ENCODE results near the gene ZCCHC4. TPM values are rescaled to one million over a fixed set of nuclear protein-coding genes. Genes with fewer than 3 reads are reported as not detected.

ZCCHC4 gene
- total RNA-seq, 1 experiment from 2014 or later, result 12.3 TPM

DNA sequence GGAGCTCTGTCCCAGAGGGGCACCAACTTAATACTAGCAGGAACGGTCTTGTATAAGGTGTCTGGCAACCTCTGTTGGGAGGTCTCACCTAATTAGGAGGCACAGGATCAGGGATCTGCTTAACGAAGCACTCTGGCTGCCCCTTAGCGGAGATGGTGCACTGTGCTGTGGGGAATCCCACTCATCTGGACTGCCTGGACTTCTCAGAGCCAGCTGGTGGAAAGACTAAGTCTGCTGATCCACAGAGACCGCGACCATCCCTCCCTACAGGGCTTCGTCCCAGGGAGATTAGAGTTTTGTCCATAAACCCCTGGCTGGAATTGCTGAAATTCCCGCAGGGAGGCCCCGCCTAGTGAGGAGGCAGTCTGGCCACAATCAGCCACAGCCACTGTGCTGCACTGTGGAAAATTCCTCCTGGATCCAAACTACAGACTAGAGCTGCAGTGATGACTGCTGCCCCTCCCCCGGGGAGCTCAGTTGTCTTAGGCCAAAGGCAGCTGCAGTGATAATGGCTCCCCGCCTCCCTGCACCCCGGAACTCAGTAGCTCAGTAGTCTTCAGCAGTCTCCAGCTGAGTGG lies 22.0 kb upstream of the ZCCHC4 start:
- no peak for TF ChIP-seq EZH2phosphoT487 (IDR thresholded peaks at IDR 0.05; ENCODE audit: borderline replicate concordance)
- no peak for TF ChIP-seq RAD21 (IDR thresholded peaks at IDR 0.05; ENCODE audit: low read depth)
- TF ChIP-seq, protein P1, sequence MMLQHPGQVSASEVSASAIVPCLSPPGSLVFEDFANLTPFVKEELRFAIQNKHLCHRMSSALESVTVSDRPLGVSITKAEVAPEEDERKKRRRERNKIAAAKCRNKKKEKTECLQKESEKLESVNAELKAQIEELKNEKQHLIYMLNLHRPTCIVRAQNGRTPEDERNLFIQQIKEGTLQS (IDR thresholded peaks at IDR 0.05), result no peak
- Histone ChIP-seq H3K9ac (ENCODE audit: low read length) (no peak overlapping the region), H3K4me3 (replicated peaks in 1 of 2; ENCODE audit: low read depth in 1 of 2, low read length in 2 of 2) (no peak overlapping the region), H3K9me2 (ENCODE audit: insufficient read depth) (no peaks in the 10 kb centered on the region), H3K27me3 (ENCODE audit: insufficient read depth, low read length) (no peaks in the 10 kb centered on the region), H3K36me3 (ENCODE audit: control insufficient read depth in 1 of 2, insufficient read depth in 2 of 2, low read length in 2 of 2) (no peaks in the 10 kb centered on the region), H3K27ac (ENCODE audit: low read depth, low read length) (no peak overlapping the region), H4K20me1 (ENCODE audit: insufficient read depth) (no peaks in the 10 kb centered on the region), H3K9me3 (ENCODE audit: control insufficient read depth in 1 of 2, insufficient read depth in 1 of 2, low read depth in 1 of 2, low read length in 2 of 2) (no peaks in the 10 kb centered on the region), H3K79me2 (ENCODE audit: insufficient read depth, low read length) (no peaks in the 10 kb centered on the region), H3K4me2 (ENCODE audit: low read length) (no peak overlapping the region), H3K4me1 (ENCODE audit: control insufficient read depth in 1 of 2, insufficient read depth in 2 of 2, low read length in 2 of 2) (peaks cover 0 to 4% of the 10 kb centered on the region in 2 experiments; a peak in 1 of 4 replicates), H2AFZ (ENCODE audit: low read depth, low read length, poor library complexity, severe bottlenecking) (no peak overlapping the region)
- no TSS peak for BruUV-seq (replicated peaks)
- ChIA-PET CTCF (no interaction called here), POLR2A (no interaction called here), RAD21 (ENCODE audit: low non-redundant PET in 1 of 2, low total read pairs in 2 of 2, uncharacterized antibody in 2 of 2, unreplicated experiment in 2 of 2) (no interaction called here)
- no peak for ATAC-seq
- no peak for DNase-seq (ENCODE audit: low read depth, low spot score)
- intact Hi-C loops (cut with micrococcal nuclease), result no loop called here

DNA sequence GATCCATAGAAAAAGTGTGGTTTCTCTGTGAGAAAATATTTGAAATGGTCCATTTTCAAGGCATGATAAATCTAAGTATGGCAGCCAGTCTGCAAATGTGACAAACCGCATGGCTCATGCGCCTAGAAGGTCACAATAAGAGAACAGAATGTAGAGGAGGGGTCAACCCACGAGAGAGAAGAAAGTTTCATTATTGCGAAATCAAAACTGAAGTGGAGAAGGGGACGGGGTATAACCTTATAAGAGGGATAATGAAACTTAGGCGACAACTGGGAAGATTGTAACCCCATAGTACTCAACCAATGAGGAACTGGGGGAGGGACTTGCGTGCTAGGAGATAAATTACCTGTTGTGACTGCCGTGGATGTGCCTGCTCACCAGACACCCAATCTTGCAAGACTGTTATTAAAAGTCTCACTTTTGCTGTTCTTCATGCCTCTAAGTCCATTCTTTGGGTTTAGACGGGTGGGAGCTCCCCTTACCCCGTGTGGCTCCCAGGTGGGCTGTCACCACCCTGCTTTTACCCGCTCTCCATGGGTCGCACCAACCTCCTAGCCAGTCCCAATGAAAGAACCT lies 21.3 kb upstream of the ZCCHC4 start:
- ChIA-PET RAD21 (ENCODE audit: low non-redundant PET in 1 of 2, low total read pairs in 2 of 2, uncharacterized antibody in 2 of 2, unreplicated experiment in 2 of 2) (no interaction called here), CTCF (no interaction called here), POLR2A (no interaction called here)
- Histone ChIP-seq H2AFZ (ENCODE audit: low read depth, low read length, poor library complexity, severe bottlenecking) (no peak overlapping the region), H3K79me2 (ENCODE audit: insufficient read depth, low read length) (no peaks in the 10 kb centered on the region), H3K4me2 (ENCODE audit: low read length) (no peak overlapping the region), H3K4me1 (ENCODE audit: control insufficient read depth in 1 of 2, insufficient read depth in 2 of 2, low read length in 2 of 2) (peaks cover 0 to 4% of the 10 kb centered on the region in 2 experiments; a peak in 1 of 4 replicates), H3K9me2 (ENCODE audit: insufficient read depth) (no peaks in the 10 kb centered on the region), H3K36me3 (ENCODE audit: control insufficient read depth in 1 of 2, insufficient read depth in 2 of 2, low read length in 2 of 2) (no peaks in the 10 kb centered on the region), H3K27me3 (ENCODE audit: insufficient read depth, low read length) (no peaks in the 10 kb centered on the region), H3K9me3 (ENCODE audit: control insufficient read depth in 1 of 2, insufficient read depth in 1 of 2, low read depth in 1 of 2, low read length in 2 of 2) (no peaks in the 10 kb centered on the region), H3K9ac (ENCODE audit: low read length) (no peak overlapping the region), H3K27ac (ENCODE audit: low read depth, low read length) (no peak overlapping the region), H3K4me3 (replicated peaks in 1 of 2; ENCODE audit: low read depth in 1 of 2, low read length in 2 of 2) (no peak overlapping the region), H4K20me1 (ENCODE audit: insufficient read depth) (no peaks in the 10 kb centered on the region)
- DNase-seq (ENCODE audit: low read depth, low spot score) (no peak), ATAC-seq (no peak)
- no TSS peak for BruUV-seq (replicated peaks)
- intact Hi-C loops (cut with micrococcal nuclease), result no loop called here
- no peak for TF ChIP-seq ELF1 (IDR thresholded peaks at IDR 0.05; ENCODE audit: borderline replicate concordance, low read depth)
- TF ChIP-seq CBX3 (IDR thresholded peaks at IDR 0.05; ENCODE audit: low read depth), result no peak
- TF ChIP-seq ZBTB33 (IDR thresholded peaks at IDR 0.05; ENCODE audit: extremely low read depth, insufficient replicate concordance, low read length), result no peak
- no peak for TF ChIP-seq JUND (IDR thresholded peaks at IDR 0.05)
- no peak for TF ChIP-seq SIN3A (IDR thresholded peaks at IDR 0.05; ENCODE audit: low read depth)
- no peak for TF ChIP-seq ZFX (IDR thresholded peaks at IDR 0.05)
- no peak for TF ChIP-seq YY1 (IDR thresholded peaks at IDR 0.05; ENCODE audit: extremely low read depth, insufficient replicate concordance, low read depth, low read length)
- no peak for TF ChIP-seq SP1 (IDR thresholded peaks at IDR 0.05; ENCODE audit: low read depth)
- TF ChIP-seq TCF7L2 (IDR thresholded peaks at IDR 0.05; ENCODE audit: borderline replicate concordance, extremely low read depth, insufficient read depth, insufficient read length), result no peak
- TF ChIP-seq, protein P2, sequence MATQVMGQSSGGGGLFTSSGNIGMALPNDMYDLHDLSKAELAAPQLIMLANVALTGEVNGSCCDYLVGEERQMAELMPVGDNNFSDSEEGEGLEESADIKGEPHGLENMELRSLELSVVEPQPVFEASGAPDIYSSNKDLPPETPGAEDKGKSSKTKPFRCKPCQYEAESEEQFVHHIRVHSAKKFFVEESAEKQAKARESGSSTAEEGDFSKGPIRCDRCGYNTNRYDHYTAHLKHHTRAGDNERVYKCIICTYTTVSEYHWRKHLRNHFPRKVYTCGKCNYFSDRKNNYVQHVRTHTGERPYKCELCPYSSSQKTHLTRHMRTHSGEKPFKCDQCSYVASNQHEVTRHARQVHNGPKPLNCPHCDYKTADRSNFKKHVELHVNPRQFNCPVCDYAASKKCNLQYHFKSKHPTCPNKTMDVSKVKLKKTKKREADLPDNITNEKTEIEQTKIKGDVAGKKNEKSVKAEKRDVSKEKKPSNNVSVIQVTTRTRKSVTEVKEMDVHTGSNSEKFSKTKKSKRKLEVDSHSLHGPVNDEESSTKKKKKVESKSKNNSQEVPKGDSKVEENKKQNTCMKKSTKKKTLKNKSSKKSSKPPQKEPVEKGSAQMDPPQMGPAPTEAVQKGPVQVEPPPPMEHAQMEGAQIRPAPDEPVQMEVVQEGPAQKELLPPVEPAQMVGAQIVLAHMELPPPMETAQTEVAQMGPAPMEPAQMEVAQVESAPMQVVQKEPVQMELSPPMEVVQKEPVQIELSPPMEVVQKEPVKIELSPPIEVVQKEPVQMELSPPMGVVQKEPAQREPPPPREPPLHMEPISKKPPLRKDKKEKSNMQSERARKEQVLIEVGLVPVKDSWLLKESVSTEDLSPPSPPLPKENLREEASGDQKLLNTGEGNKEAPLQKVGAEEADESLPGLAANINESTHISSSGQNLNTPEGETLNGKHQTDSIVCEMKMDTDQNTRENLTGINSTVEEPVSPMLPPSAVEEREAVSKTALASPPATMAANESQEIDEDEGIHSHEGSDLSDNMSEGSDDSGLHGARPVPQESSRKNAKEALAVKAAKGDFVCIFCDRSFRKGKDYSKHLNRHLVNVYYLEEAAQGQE (IDR thresholded peaks at IDR 0.05; ENCODE audit: low read depth), result no peak
